A549 (cell line): Measurements from ENCODE around the gene ADCY1. TPM values are rescaled to one million over a fixed set of nuclear protein-coding genes. Genes with fewer than 3 reads are reported as not detected.

Experiments used
- ATAC-seq, 2 experiments: fragments of 200-7000 bp in 1 of 2; fragments of >200 bp in 1 of 2; cut with Nextera tagmentation in 1 of 2; cut with Tn5 transposase in 1 of 2; 3 replicates each; pipeline versions ENCODE4 v1.8.0 to v1.9.1; 2018 to 2020; ENCODE audit warnings: mild to moderate bottlenecking in 1 of 2, moderate library complexity in 1 of 2
- CTCF ChIA-PET: fragments of 300-600 bp; sonication (Branson Sonifier 250); formaldehyde crosslinking; extraction: SDS; loops from one replicate; lab custom pipeline; 2021; ENCODE audit warnings: antibody characterized with exemption, inconsistent platforms; lab: Yijun Ruan, JAX
- POLR2A ChIA-PET: fragments of 350-600 bp; formaldehyde crosslinking; extraction: SDS; loops from one replicate; lab custom pipeline; 2021; ENCODE audit warnings: antibody characterized with exemption, inconsistent platforms; lab: Yijun Ruan, JAX
- DNase-seq, 2 experiments: peaks; one replicate each; pipeline versions ENCODE4 v3.0.0 to v3.0.0-alpha.2; 2011 to 2016; ENCODE audit warnings: low read depth in 1 of 2, low spot score in 1 of 2
- FAIRE-seq: peaks from 2 replicates; lab custom pipeline; 2011; peaks lifted over from hg19 to GRCh38; lab: Jason Lieb, UNC
- H3K27ac ChIP-seq, 2 experiments: fragments of >200 bp; sonication (Bioruptor Twin); formaldehyde crosslinking; 3 replicates each; pipeline ENCODE4 v1.5.1; 2016 to 2017
- H3K4me1 ChIP-seq: fragments of >200 bp; sonication (Bioruptor Twin); formaldehyde crosslinking; 3 replicates; pipeline ENCODE4 v1.6.1; 2016
- H3K4me2 ChIP-seq: fragments of >200 bp; sonication (Bioruptor Twin); formaldehyde crosslinking; 3 replicates; pipeline ENCODE4 v1.6.1; 2016
- H3K4me3 ChIP-seq: fragments of >200 bp; sonication (Bioruptor Twin); formaldehyde crosslinking; 3 replicates; pipeline ENCODE4 v1.5.1; 2016
- H3K9me3 ChIP-seq: fragments of >200 bp; sonication (Bioruptor Twin); formaldehyde crosslinking; 3 replicates; pipeline ENCODE4 v1.6.1; 2016
- BHLHE40 ChIP-seq: IDR thresholded peaks from 2 replicates; pipeline ENCODE4 v1.6.1; 2012; ENCODE audit warnings: low read depth, low read length, inconsistent platforms
- CBX2 ChIP-seq: fragments of 200-600 bp; sonication (generic); IDR thresholded peaks from 2 replicates; pipeline ENCODE4 v1.6.1; 2016; ENCODE audit warnings: low read depth, mild to moderate bottlenecking, borderline replicate concordance
- CHD2 ChIP-seq: fragments of 150-350 bp; IDR thresholded peaks from 2 replicates; pipeline ENCODE4 v1.6.1; 2014; ENCODE audit warnings: low read length; ENCODE audit not compliant: partially characterized antibody
- EHF ChIP-seq: fragments of 250-450 bp; sonication (Bioruptor Pico); IDR thresholded peaks from 2 replicates; pipeline ENCODE4 v1.5.0; 2020; ENCODE audit warnings: mild to moderate bottlenecking
- EHMT2 ChIP-seq: fragments of 200-600 bp; sonication (generic); IDR thresholded peaks from 2 replicates; pipeline ENCODE4 v1.6.1; 2016; ENCODE audit warnings: antibody characterized with exemption, low read depth, mild to moderate bottlenecking, moderate library complexity
- EP300 ChIP-seq, 2 experiments: fragments of >200 bp; sonication (Bioruptor Twin); formaldehyde crosslinking; IDR thresholded peaks; 2 replicates in 1 of 2; 3 replicates in 1 of 2; pipeline ENCODE4 v1.6.1; 2016 to 2017
- FOSL2 ChIP-seq, 2 experiments: fragments of 450-650 bp in 1 of 2; fragments of >200 bp in 1 of 2; sonication (Bioruptor Twin) in 1 of 2; formaldehyde crosslinking; IDR thresholded peaks; 2 replicates each; pipeline versions ENCODE4 v1.5.0 to v1.6.1; 2016 to 2020; ENCODE audit warnings: mild to moderate bottlenecking in 1 of 2, moderate library complexity in 1 of 2
- HEYL ChIP-seq: fragments of 250-450 bp; sonication (Bioruptor Pico); IDR thresholded peaks from 2 replicates; pipeline ENCODE4 v1.8.0; 2021; ENCODE audit warnings: mild to moderate bottlenecking, moderate library complexity
- HOXB5 ChIP-seq: fragments of 250-450 bp; sonication (Bioruptor Pico); IDR thresholded peaks from 2 replicates; pipeline ENCODE4 v1.5.0; 2020; ENCODE audit warnings: mild to moderate bottlenecking, moderate library complexity
- JUN ChIP-seq, 2 experiments: fragments of >200 bp; sonication (Bioruptor Twin); formaldehyde crosslinking; IDR thresholded peaks; 2 replicates in 1 of 2; 3 replicates in 1 of 2; pipeline ENCODE4 v1.6.1; 2016 to 2017
- JUNB ChIP-seq: fragments of >200 bp; sonication (Bioruptor Twin); formaldehyde crosslinking; IDR thresholded peaks from 2 replicates; pipeline ENCODE4 v1.6.1; 2016
- KDM1A ChIP-seq: fragments of 200-600 bp; sonication (generic); IDR thresholded peaks from 2 replicates; pipeline ENCODE4 v1.6.1; 2016; ENCODE audit warnings: low read depth, mild to moderate bottlenecking
- KDM5A ChIP-seq: fragments of 200-600 bp; sonication (generic); IDR thresholded peaks from 2 replicates; pipeline ENCODE4 v1.6.1; 2016; ENCODE audit warnings: antibody characterized with exemption, mild to moderate bottlenecking
- MAFK ChIP-seq: fragments of 450-650 bp; IDR thresholded peaks from 2 replicates; pipeline ENCODE4 v1.6.1; 2014; ENCODE audit not compliant: partially characterized antibody
- MYC ChIP-seq: IDR thresholded peaks from 2 replicates; pipeline ENCODE4 v1.6.1; 2012; ENCODE audit warnings: mild to moderate bottlenecking, inconsistent platforms, low read length, improper control_type of control experiment, borderline replicate concordance
- NFE2L2 ChIP-seq: fragments of 150-350 bp; conservative IDR thresholded peaks from 2 replicates; pipeline ENCODE4 v1.6.1; 2014; ENCODE audit warnings: low read length
- RAD21 ChIP-seq, 2 experiments: fragments of >200 bp in 1 of 2; sonication (Bioruptor Twin) in 1 of 2; formaldehyde crosslinking in 1 of 2; IDR thresholded peaks in 1 of 2; conservative IDR thresholded peaks in 1 of 2; 2 replicates in 1 of 2; 3 replicates in 1 of 2; pipeline ENCODE4 v1.6.1; 2012 to 2018; ENCODE audit warnings: inconsistent platforms in 1 of 2
- RCOR1 ChIP-seq: fragments of 150-350 bp; IDR thresholded peaks from 2 replicates; pipeline ENCODE4 v1.6.1; 2014; ENCODE audit warnings: antibody characterized with exemption, low read length, low read depth
- RFX5 ChIP-seq: fragments of 450-650 bp; IDR thresholded peaks from 2 replicates; pipeline ENCODE4 v1.7.1; 2014; ENCODE audit warnings: antibody characterized with exemption, mild to moderate bottlenecking, moderate library complexity
- RNF2 ChIP-seq: fragments of 200-600 bp; sonication (generic); IDR thresholded peaks from 2 replicates; pipeline ENCODE4 v1.6.1; 2016; ENCODE audit warnings: low read depth, mild to moderate bottlenecking, antibody characterized with exemption, moderate library complexity, borderline replicate concordance
- SMC3 ChIP-seq: fragments of >200 bp; sonication (Bioruptor Twin); formaldehyde crosslinking; IDR thresholded peaks from 3 replicates; pipeline ENCODE4 v1.6.1; 2018; ENCODE audit warnings: inconsistent platforms
- SREBF2 ChIP-seq: fragments of 450-650 bp; IDR thresholded peaks from 2 replicates; pipeline ENCODE4 v1.6.1; 2014; ENCODE audit warnings: mild to moderate bottlenecking, moderate library complexity
- TFCP2L1 ChIP-seq: fragments of 250-450 bp; sonication (Bioruptor Pico); IDR thresholded peaks from 2 replicates; pipeline ENCODE4 v1.5.0; 2021; ENCODE audit warnings: mild to moderate bottlenecking
- ZC3H11A ChIP-seq: fragments of 450-650 bp; IDR thresholded peaks from 2 replicates; pipeline ENCODE4 v1.6.1; 2014; ENCODE audit warnings: antibody characterized with exemption, mild to moderate bottlenecking
- ZNF302 ChIP-seq: fragments of 250-450 bp; sonication (Bioruptor Pico); IDR thresholded peaks from 2 replicates; pipeline ENCODE4 v1.9.0; 2021; ENCODE audit warnings: inconsistent platforms, mild to moderate bottlenecking, moderate library complexity
- ZSCAN20 ChIP-seq: fragments of 250-450 bp; sonication (Bioruptor Pico); IDR thresholded peaks from 2 replicates; pipeline ENCODE4 v1.8.0; 2022; ENCODE audit warnings: mild to moderate bottlenecking, moderate library complexity
- WGBS: methylation state at CpG from one replicate; pipeline ENCODE4 v1.1.6; 2017; ENCODE audit errors: missing lambda C conversion rate; 5-methylcytosine and 5-hydroxymethylcytosine counted together
- polyA plus RNA-seq, 4 experiments: library from polyadenylated mRNA; depleted of rRNA in 3 of 4; stranded (reverse); fragments of >200 nt; fragmentation: RNase III in 1 of 4; extraction: RNeasy Plus Mini Kit Qiagen cat#74134 plus additional on column Dnase treatment in 1 of 4; gene quantifications; 2 replicates in 3 of 4; 3 replicates in 1 of 4; pipeline ENCODE4 v1.2.3, GENCODE V29; 2011 to 2017
- TF ChIP-seq, protein P1 (sequence below): fragments of >200 bp; sonication (Bioruptor Twin); formaldehyde crosslinking; IDR thresholded peaks from 3 replicates; pipeline ENCODE4 v1.5.1; 2016
- TF ChIP-seq, protein P2 (sequence below): fragments of 450-650 bp; IDR thresholded peaks from 2 replicates; pipeline ENCODE4 v1.6.1; 2014; ENCODE audit warnings: antibody characterized with exemption
- TF ChIP-seq, protein P3 (sequence below): IDR thresholded peaks from 2 replicates; pipeline ENCODE4 v1.6.1; 2012
- TF ChIP-seq, protein P4 (sequence below): IDR thresholded peaks from 2 replicates; pipeline ENCODE4 v1.6.1; 2012

Gene ADCY1
- polyA plus RNA-seq, 2 of the 4 experiments (the other 2 are of a cell fraction) = 1.3 to 1.7 TPM

DNA sequence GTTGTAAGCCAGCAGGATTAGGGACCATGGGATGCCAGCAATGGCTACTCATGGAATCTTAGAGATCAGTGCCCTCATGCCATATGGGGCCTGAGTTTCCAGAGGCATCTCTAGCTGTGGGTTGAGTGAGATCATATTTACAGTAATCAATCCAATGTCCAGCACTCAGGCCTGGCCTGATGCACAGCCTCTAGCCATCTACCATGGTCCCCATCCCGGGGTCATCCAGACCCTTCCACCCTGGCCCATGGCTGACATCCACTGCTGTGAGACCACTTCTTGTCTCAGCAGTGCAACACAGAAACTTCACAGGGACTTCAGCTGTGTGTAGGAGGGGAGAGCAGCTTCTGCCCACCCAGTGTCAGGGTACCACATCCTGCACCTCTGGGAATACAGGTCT is 6.5 kb upstream of the ADCY1 start:
- no peaks in the 10 kb centered on the region for H3K4me1 ChIP-seq
- WGBS = 0% methylated on average over 1 of the region's 1 CpG
- DNase-seq (no peak), FAIRE-seq (no peak), ATAC-seq (no peak)
- POLR2A ChIA-PET = no interaction called here
- H3K4me3 ChIP-seq = no peak overlapping the region
- no peak overlapping the region for H3K27ac ChIP-seq
- no peaks in the 10 kb centered on the region for H3K9me3 ChIP-seq
- TF ChIP-seq FOSL2 (IDR thresholded peaks at IDR 0.05) (no peak), FOSL2 (CRISPR knock-in tag; IDR thresholded peaks at IDR 0.05) (no peak), MYC (no peak), JUNB (no peak), ZC3H11A (no peak), KDM5A (no peak), HEYL (CRISPR knock-in tag) (no peak), CHD2 (no peak), HOXB5 (CRISPR knock-in tag) (no peak), RCOR1 (no peak), MAFK (no peak), SMC3 (no peak), CBX2 (no peak), NFE2L2 (no peak), EHMT2 (no peak)
- TF ChIP-seq, protein P1, sequence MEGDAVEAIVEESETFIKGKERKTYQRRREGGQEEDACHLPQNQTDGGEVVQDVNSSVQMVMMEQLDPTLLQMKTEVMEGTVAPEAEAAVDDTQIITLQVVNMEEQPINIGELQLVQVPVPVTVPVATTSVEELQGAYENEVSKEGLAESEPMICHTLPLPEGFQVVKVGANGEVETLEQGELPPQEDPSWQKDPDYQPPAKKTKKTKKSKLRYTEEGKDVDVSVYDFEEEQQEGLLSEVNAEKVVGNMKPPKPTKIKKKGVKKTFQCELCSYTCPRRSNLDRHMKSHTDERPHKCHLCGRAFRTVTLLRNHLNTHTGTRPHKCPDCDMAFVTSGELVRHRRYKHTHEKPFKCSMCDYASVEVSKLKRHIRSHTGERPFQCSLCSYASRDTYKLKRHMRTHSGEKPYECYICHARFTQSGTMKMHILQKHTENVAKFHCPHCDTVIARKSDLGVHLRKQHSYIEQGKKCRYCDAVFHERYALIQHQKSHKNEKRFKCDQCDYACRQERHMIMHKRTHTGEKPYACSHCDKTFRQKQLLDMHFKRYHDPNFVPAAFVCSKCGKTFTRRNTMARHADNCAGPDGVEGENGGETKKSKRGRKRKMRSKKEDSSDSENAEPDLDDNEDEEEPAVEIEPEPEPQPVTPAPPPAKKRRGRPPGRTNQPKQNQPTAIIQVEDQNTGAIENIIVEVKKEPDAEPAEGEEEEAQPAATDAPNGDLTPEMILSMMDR = no peak
- TF ChIP-seq, protein P2, sequence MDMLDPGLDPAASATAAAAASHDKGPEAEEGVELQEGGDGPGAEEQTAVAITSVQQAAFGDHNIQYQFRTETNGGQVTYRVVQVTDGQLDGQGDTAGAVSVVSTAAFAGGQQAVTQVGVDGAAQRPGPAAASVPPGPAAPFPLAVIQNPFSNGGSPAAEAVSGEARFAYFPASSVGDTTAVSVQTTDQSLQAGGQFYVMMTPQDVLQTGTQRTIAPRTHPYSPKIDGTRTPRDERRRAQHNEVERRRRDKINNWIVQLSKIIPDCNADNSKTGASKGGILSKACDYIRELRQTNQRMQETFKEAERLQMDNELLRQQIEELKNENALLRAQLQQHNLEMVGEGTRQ = no peak
- TF ChIP-seq, protein P3, sequence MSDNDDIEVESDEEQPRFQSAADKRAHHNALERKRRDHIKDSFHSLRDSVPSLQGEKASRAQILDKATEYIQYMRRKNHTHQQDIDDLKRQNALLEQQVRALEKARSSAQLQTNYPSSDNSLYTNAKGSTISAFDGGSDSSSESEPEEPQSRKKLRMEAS = no peak
- CTCF ChIA-PET = no interaction called here
- H3K4me2 ChIP-seq = no peak overlapping the region

DNA sequence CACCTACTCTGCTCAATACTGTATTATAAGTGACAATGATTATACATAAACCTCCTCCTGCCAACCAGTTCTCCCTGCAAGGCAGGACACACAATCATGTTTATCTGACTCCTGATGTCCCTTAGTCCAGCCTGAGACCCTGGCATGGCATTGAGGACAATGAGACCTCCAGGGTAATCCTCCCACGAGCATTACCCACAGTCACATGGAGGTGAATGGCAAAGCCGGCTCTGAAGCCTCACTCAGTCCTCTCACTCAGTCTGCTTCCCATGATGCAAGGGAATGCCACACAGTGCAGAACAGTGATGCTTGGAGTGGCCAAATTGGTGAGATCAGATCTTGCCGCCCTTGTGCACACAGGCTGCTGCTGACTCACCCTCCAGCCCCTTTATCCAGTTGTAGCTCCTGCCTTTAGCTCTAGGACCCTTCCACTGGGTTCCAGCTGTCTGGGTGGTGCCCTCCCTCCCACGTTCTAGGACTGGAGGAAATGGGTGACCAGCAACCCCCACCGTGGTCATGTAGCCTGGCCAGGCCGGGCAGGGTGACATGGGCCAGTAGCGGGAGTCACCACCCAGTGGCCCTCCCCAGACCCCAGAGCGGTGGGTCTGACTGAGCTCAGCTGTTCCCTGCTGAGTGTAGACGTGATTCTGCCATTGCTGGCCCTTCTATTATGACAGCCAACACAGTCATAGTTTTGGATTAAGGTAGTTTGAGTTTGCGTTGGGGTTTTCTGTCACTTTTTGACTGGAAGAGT is 5.5 kb upstream of the ADCY1 start:
- FAIRE-seq (no peak), DNase-seq (no peak), ATAC-seq (no peak)
- Histone ChIP-seq H3K4me1 (no peaks in the 10 kb centered on the region), H3K9me3 (no peaks in the 10 kb centered on the region), H3K4me2 (no peak overlapping the region), H3K4me3 (no peak overlapping the region), H3K27ac (no peak overlapping the region)
- TF ChIP-seq RFX5 (no peak), SREBF2 (no peak), ZC3H11A (no peak), ZSCAN20 (CRISPR knock-in tag) (no peak), TFCP2L1 (no peak), RAD21 (conservative IDR thresholded peaks at IDR 0.05 in 1 of 2, IDR thresholded peaks at IDR 0.05 in 1 of 2) (no peak)
- 13% methylated on average over 8 of the region's 10 CpGs for WGBS
- CTCF ChIA-PET = no interaction called here
- POLR2A ChIA-PET = no interaction called here

DNA sequence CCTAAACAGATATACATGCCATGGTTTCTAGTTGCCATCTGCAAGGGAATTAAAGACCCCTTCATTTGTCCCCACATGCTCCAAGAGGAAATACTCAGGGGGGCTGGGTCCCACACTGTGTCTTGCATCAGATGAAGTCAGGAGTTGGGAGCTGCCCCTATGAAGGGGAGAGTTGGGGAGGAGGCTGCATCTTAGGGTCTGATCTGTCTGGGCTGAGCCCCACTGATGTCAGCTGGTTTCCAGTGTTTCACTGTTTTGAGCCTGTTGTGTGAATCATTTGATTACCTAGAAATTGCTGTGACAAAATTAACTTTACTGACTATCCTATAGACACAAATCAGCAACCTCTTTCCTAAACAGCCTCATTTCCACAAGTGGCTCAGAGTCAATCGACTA is 4.9 kb upstream of the ADCY1 start:
- TF ChIP-seq, protein P3 = no peak
- TF ChIP-seq BHLHE40 (no peak), HEYL (CRISPR knock-in tag) (no peak), JUN (IDR thresholded peaks at IDR 0.05) (no peak), ZSCAN20 (CRISPR knock-in tag) (no peak), ZNF302 (CRISPR knock-in tag) (no peak), EHMT2 (no peak), NFE2L2 (no peak), RNF2 (no peak), KDM5A (no peak), EP300 (IDR thresholded peaks at IDR 0.05) (no peak), KDM1A (no peak), MYC (no peak), FOSL2 (IDR thresholded peaks at IDR 0.05) (no peak), FOSL2 (CRISPR knock-in tag; IDR thresholded peaks at IDR 0.05) (no peak), EHF (CRISPR knock-in tag) (no peak)
- TF ChIP-seq, protein P4, sequence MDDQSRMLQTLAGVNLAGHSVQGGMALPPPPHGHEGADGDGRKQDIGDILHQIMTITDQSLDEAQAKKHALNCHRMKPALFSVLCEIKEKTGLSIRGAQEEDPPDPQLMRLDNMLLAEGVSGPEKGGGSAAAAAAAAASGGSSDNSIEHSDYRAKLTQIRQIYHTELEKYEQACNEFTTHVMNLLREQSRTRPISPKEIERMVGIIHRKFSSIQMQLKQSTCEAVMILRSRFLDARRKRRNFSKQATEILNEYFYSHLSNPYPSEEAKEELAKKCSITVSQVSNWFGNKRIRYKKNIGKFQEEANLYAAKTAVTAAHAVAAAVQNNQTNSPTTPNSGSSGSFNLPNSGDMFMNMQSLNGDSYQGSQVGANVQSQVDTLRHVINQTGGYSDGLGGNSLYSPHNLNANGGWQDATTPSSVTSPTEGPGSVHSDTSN = no peak
- DNase-seq (no peak), ATAC-seq (no peak), FAIRE-seq (no peak)
- 4% methylated on average over 1 of the region's 1 CpG for WGBS
- ChIA-PET CTCF (no interaction called here), POLR2A (no interaction called here)
- no peak overlapping the region for H3K4me2 ChIP-seq
- no peaks in the 10 kb centered on the region for H3K4me1 ChIP-seq
- H3K4me3 ChIP-seq = no peak overlapping the region
- no peak overlapping the region for H3K27ac ChIP-seq
- H3K9me3 ChIP-seq = no peaks in the 10 kb centered on the region
